Cardiac fibroblast (primary cell): Measurements from ENCODE around the gene SOCS7.

Experiments
- DNase-seq, 2 donors: peaks; one replicate each; pipeline versions ENCODE4 v3.0.0 to v3.0.0-alpha.2; 2010; ENCODE audit warnings: low read depth in 2 of 2
- H3K4me3 ChIP-seq, 2 donors: replicated peaks in 1 of 2; 1 replicate in 1 of 2; 2 replicates in 1 of 2; pipeline ENCODE4 v1.5.1; 2011; ENCODE audit warnings: low read depth in 2 of 2, low read length in 2 of 2, mild to moderate bottlenecking in 2 of 2, moderate library complexity in 1 of 2
- CTCF ChIP-seq: IDR thresholded peaks from one replicate; pipeline ENCODE4 v1.5.1; 2011; ENCODE audit warnings: low read depth, mild to moderate bottlenecking, low read length, inconsistent platforms

The SOCS7 gene

DNA sequence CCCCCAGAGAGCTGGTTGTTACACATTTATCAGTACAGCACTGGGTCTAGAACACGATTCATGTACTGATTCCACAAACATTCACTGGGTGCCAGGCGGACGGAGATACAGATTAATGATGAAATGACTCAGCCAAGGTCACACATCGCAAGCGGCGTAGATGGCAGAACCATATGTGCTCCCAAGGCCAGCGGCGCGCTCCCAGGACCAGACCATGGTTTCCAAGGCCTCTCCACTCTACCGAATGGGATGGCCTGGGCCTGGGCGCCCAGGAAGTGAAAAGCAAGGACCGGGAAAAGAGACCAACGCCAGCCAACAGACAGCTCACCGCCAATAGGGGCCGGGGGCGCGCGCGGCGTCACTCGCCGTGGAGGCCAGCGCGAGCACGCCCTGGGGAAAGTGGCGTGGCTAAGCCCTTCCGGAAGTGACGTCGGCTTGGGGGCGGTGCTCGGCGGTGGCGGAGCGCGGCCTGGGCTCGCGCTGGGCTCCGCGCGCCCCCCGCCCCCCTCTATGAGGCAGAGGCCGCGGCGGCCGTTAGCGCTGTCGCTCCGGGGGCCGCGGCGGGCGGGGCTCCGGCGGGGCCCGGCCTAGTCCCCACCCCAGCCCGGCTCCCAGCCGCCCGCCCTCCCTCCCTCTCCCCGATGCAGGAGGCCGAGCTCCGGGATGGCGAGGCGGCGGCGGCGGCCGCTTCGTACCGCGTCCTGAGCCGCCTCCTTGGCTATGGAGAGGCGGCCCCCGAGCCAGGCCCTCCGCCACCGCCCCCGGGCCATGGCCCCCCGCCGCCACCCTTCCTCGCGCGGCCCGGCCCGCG lies at the start of gene SOCS7:
TSS of gene SOCS7 (plus strand) at position 433 of the 811 bp plus-strand sequence. CDS start at position 642, 209 bp downstream.
- peak within 1 kb of the TSS; percentile 74 to 78 for H3K4me3 ChIP-seq
- TF ChIP-seq CTCF, result no peak
- peak; percentile 89 to 93 for DNase-seq

- no peak for TF ChIP-seq CTCF
- H3K4me3 ChIP-seq, result no peak overlapping the region
- no peak for DNase-seq
These were observed 36.1 kb upstream of the SOCS7 start for GRCh38 chr17:38315497-38315896.

DNA sequence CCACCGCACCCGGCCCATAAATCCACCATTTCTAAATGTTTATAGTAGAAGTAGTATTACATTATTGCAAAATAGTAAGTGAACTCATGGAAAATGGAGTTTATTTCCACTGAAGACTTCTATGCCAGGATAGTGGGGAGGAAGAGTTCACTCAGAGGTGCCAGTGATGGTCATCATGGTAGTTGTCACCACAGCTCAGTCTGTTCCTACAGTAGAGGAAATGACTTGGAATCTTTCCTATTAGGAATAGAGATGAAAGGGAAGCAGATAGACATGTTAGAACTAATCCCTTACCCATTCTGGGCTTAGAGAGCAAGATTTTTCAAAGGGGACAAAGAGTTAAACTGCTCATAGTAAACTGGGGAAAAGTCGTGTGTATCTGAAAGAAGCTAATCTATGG lies 34.6 kb upstream of the SOCS7 start:
- H3K4me3 ChIP-seq, result no peak overlapping the region
- no peak for TF ChIP-seq CTCF
- no peak for DNase-seq

GRCh38 chr17:38320482-38320881 lies 31.2 kb upstream of the SOCS7 start:
- H3K4me3 ChIP-seq, result no peak overlapping the region
- no peak for DNase-seq
- TF ChIP-seq CTCF, result no peak

- no peak overlapping the region for H3K4me3 ChIP-seq
- TF ChIP-seq CTCF, result peak; percentile 72
- peak; percentile 59 to 62 for DNase-seq
These were observed 29.4 kb upstream of the SOCS7 start for GRCh38 chr17:38322156-38322779.

GRCh38 chr17:38322897-38323296 lies 28.7 kb upstream of the SOCS7 start:
- DNase-seq, result no peak
- no peak for TF ChIP-seq CTCF
- H3K4me3 ChIP-seq, result no peak overlapping the region
